GM23338 (cell line): ENCODE results near the gene POLA1. TPM values are rescaled to one million over a fixed set of nuclear protein-coding genes. Genes with fewer than 3 reads are reported as not detected.

Source experiments
- ATAC-seq: fragments of 200-7000 bp; cut with Tn5 transposase; 3 replicates; pipeline ENCODE4 v1.9.1; 2020
- DNase-seq: peaks from one replicate; pipeline ENCODE4 v3.0.0-alpha.2; 2015; ENCODE audit warnings: low spot score
- H2AFZ ChIP-seq: fragments of 200-600 bp; sonication (generic); 2 replicates; pipeline ENCODE4 v1.8.0; 2016; ENCODE audit warnings: antibody characterized with exemption, mild to moderate bottlenecking, moderate library complexity
- H3F3A ChIP-seq: fragments of 200-600 bp; sonication (generic); replicated peaks from 2 replicates; pipeline ENCODE4 v1.8.0; 2017; ENCODE audit warnings: antibody characterized with exemption, mixed run types, low read depth
- H3K27ac ChIP-seq: fragments of 200-600 bp; sonication (generic); 2 replicates; pipeline ENCODE4 v1.6.1; 2016; ENCODE audit warnings: low read depth
- H3K27me3 ChIP-seq: fragments of 200-600 bp; sonication (generic); 2 replicates; pipeline ENCODE4 v1.8.0; 2016; ENCODE audit warnings: mild to moderate bottlenecking, mixed run types, moderate library complexity; ENCODE audit not compliant: insufficient read depth
- H3K36me3 ChIP-seq: fragments of 200-600 bp; sonication (generic); 2 replicates; pipeline ENCODE4 v1.8.0; 2016; ENCODE audit warnings: mild to moderate bottlenecking; ENCODE audit not compliant: insufficient read depth
- H3K4me1 ChIP-seq: fragments of 200-600 bp; sonication (generic); 2 replicates; pipeline ENCODE4 v1.8.0; 2016; ENCODE audit warnings: mild to moderate bottlenecking, moderate library complexity; ENCODE audit not compliant: insufficient read depth
- H3K4me2 ChIP-seq: fragments of 200-600 bp; sonication (generic); 2 replicates; pipeline ENCODE4 v1.7.1; 2017; ENCODE audit warnings: mixed run types
- H3K4me3 ChIP-seq: fragments of 200-600 bp; sonication (generic); 2 replicates; pipeline ENCODE4 v1.6.1; 2016; ENCODE audit warnings: mixed run types
- H3K79me2 ChIP-seq: fragments of 200-600 bp; sonication (generic); replicated peaks from 2 replicates; pipeline ENCODE4 v1.8.0; 2017; ENCODE audit warnings: mild to moderate bottlenecking; ENCODE audit not compliant: insufficient read depth
- H3K9me2 ChIP-seq: fragments of 200-600 bp; sonication (generic); 2 replicates; pipeline ENCODE4 v1.8.0; 2017; ENCODE audit not compliant: insufficient read depth
- H4K20me1 ChIP-seq: fragments of 200-600 bp; sonication (generic); replicated peaks from 2 replicates; pipeline ENCODE4 v1.8.0; 2017; ENCODE audit warnings: mild to moderate bottlenecking; ENCODE audit not compliant: insufficient read depth
- H3K27ac Mint-ChIP-seq: 2 replicates; pipeline ENCODE4 v1.8.0; 2020; ENCODE audit warnings: inconsistent platforms, mild to moderate bottlenecking, moderate library complexity, mixed read lengths
- H3K27me3 Mint-ChIP-seq: 3 replicates; pipeline ENCODE4 v1.8.0; 2022; ENCODE audit warnings: low read depth, mild to moderate bottlenecking, moderate library complexity, mixed read lengths, inconsistent platforms; ENCODE audit not compliant: insufficient read depth, poor library complexity
- H3K36me3 Mint-ChIP-seq: 3 replicates; pipeline ENCODE4 v1.8.0; 2021; ENCODE audit warnings: low read depth, mild to moderate bottlenecking, inconsistent platforms, moderate library complexity, mixed read lengths
- H3K4me1 Mint-ChIP-seq: 3 replicates; pipeline ENCODE4 v1.8.0; 2020; ENCODE audit warnings: mild to moderate bottlenecking, inconsistent platforms, mixed read lengths
- H3K4me3 Mint-ChIP-seq: 3 replicates; pipeline ENCODE4 v1.8.0; 2021; ENCODE audit warnings: moderate library complexity, mild to moderate bottlenecking, inconsistent platforms, mixed read lengths
- H3K9me3 Mint-ChIP-seq: 3 replicates; pipeline ENCODE4 v1.8.0; 2020; ENCODE audit warnings: moderate library complexity, mild to moderate bottlenecking, inconsistent platforms, mixed read lengths
- CREB1 ChIP-seq: fragments of 250-450 bp; sonication (Bioruptor Pico); IDR thresholded peaks from 2 replicates; pipeline ENCODE4 v1.5.0; 2020; ENCODE audit warnings: low read depth, mild to moderate bottlenecking, moderate library complexity
- CTCF ChIP-seq, 2 experiments: fragments of 200-600 bp in 1 of 2; sonication (generic) in 1 of 2; conservative IDR thresholded peaks; 2 replicates each; pipeline versions ENCODE4 v1.5.1 to v1.6.1; 2016 to 2017; ENCODE audit warnings: antibody characterized with exemption in 2 of 2, low read depth in 2 of 2, mild to moderate bottlenecking in 2 of 2, moderate library complexity in 1 of 2
- ETS1 ChIP-seq: IDR thresholded peaks from 2 replicates; pipeline ENCODE4 v1.6.1; 2016; ENCODE audit warnings: antibody characterized with exemption
- NANOG ChIP-seq: IDR thresholded peaks from 2 replicates; pipeline ENCODE4 v1.6.1; 2016; ENCODE audit warnings: antibody characterized with exemption, borderline replicate concordance
- POLR2AphosphoS5 ChIP-seq: IDR thresholded peaks from 2 replicates; pipeline ENCODE4 v1.6.1; 2016; ENCODE audit warnings: antibody characterized with exemption, low read depth
- REST ChIP-seq: IDR thresholded peaks from one replicate; pipeline ENCODE4 v1.6.1; 2018; ENCODE audit warnings: antibody characterized with exemption; ENCODE audit not compliant: unreplicated experiment
- STAT1 ChIP-seq: IDR thresholded peaks from one replicate; pipeline ENCODE4 v1.6.1; 2016; ENCODE audit warnings: antibody characterized with exemption; ENCODE audit not compliant: unreplicated experiment
- ZNF114 ChIP-seq: fragments of 250-450 bp; sonication (Bioruptor Pico); IDR thresholded peaks from 2 replicates; pipeline ENCODE4 v1.5.0; 2020; ENCODE audit warnings: mild to moderate bottlenecking, moderate library complexity
- ZNF331 ChIP-seq: fragments of 250-450 bp; sonication (Bioruptor Pico); IDR thresholded peaks from 2 replicates; pipeline ENCODE4 v1.5.0; 2020; ENCODE audit warnings: low read depth, mild to moderate bottlenecking, moderate library complexity
- polyA plus RNA-seq: library from polyadenylated mRNA; unstranded; fragments of >200 nt; fragmentation: Nextera tagmentation; extraction: Ambion mirVana; gene quantifications from 2 replicates; pipeline ENCODE4 v1.2.1, GENCODE V29; 2016
- total RNA-seq: library from RNA; depleted of rRNA; stranded (reverse); fragments of >200 nt; shearing (Covaris generic); gene quantifications from 2 replicates; pipeline ENCODE4 v1.2.3, GENCODE V29; 2014

POLA1 gene
- total and polyA plus RNA-seq, 2 experiments from 2014 or later = 12.6 to 36.6 TPM

GRCh38 chrX:24839331-24839730, 145.6 kb downstream of the POLA1 start (continued):
- TF ChIP-seq ETS1 = no peak
- no peak for TF ChIP-seq ZNF331
- no peak for TF ChIP-seq REST

GRCh38 chrX:24842486-24842885, 148.8 kb downstream of the POLA1 start:
- no peaks in the 10 kb centered on the region for H4K20me1 ChIP-seq
- no peak overlapping the region for H3K4me2 ChIP-seq
- H3K36me3 ChIP-seq = no peaks in the 10 kb centered on the region
- no peak overlapping the region for H3K4me3 ChIP-seq
- Mint-ChIP-seq H3K27me3 (no peaks in the 10 kb centered on the region), H3K27ac (no peak overlapping the region), H3K4me3 (no peak overlapping the region), H3K4me1 (peaks cover 8% of the 10 kb centered on the region; the same call in 2 of the 3 replicates), H3K36me3 (peaks cover 3% of the 10 kb centered on the region; the same call in 2 of the 3 replicates), H3K9me3 (no peaks in the 10 kb centered on the region)
- H3K9me2 ChIP-seq = no peaks in the 10 kb centered on the region
- H3K79me2 ChIP-seq = 0 out of 2 replicates have a peak, but pooled peaks cover 2% of the 10 kb centered on the region
- no peaks in the 10 kb centered on the region for H3K27me3 ChIP-seq
- ATAC-seq (no peak), DNase-seq (no peak)
- peaks cover 18% of the 10 kb centered on the region for H3K4me1 ChIP-seq
- H2AFZ ChIP-seq = no peak overlapping the region
- TF ChIP-seq REST (no peak), POLR2AphosphoS5 (no peak), STAT1 (no peak), CREB1 (CRISPR knock-in tag) (no peak), ZNF114 (no peak), NANOG (no peak), CTCF (conservative IDR thresholded peaks at IDR 0.05; ENCODE audit: low read depth in 2 of 2) (no peak)
- no peak overlapping the region for H3K27ac ChIP-seq
- H3F3A ChIP-seq = no peaks in the 10 kb centered on the region
